SKM-1 (cell line): Measurements from ENCODE around the gene DNAJC30.
"Not testable (repeated sequence)": the region's sequence is repeated elsewhere in the genome, so short reads cannot be mapped to it uniquely, and the experiment has no call there.

Source experiments
- DNase-seq: peaks from one replicate; lab custom pipeline; 2025; ENCODE audit not compliant: unreplicated experiment; lab: John Stamatoyannopoulos, UW

DNAJC30 gene

DNA sequence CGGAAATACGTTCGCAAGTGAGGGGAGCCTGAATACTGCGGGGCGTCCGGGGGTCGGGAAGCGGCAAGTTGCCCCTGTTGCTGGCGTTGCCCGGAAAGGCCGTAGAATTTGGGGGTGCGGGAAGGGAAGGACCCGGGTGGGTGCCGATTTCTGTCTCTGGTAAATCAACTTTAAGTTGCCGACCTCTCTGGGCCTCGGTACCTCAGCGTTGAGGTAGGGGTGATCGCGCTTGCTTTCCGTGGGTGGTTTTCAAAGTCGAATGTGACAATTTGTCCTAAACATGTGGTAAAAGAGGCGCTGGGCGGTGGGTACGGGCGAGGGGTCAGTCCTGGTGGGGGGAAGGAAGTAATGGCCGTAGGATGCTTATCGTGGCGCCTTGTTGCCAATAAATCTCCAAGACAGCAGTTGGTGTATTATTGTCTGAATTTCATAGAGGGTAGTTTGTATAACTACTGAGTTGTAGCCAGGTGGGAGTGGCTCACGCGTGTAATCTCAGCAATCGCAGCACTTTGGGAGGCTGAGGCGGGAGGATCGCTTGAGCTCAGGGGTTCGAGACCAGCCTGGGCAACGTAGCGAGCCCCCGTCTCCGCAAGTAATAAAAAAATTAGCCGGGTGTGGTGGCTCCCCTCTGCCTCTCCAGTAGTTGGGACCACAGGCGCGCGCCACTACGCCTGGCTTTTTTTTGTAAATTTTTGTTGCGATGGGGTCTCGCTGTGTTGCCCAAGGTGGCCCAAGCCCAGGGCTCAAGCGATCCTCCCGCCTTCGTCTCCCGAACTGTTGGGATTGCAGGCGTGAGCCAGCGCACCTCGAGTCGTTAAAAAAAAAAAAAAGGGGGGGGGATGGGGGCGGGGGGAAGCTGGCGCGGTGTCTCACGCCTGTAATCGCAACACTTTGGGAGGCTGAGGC is 788 bp upstream of the DNAJC30 start:
- no peak for DNase-seq

DNA sequence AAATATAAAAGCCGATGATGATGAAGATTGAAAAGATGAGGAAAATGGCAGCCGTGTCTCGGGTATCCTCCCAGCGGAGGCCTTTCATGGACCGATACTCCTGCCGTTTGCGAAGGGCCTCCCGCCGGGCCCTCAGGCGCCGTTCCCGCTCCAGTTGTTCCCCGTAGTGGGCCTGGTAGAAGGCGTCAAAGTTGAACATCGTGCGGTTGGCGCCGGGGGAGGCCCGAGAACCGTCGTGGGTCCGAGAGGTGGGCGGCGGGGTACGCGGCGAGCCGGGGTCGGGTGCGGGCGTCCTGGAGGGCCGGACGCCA is 553 bp downstream of the DNAJC30 start:
- no peak for DNase-seq

DNA sequence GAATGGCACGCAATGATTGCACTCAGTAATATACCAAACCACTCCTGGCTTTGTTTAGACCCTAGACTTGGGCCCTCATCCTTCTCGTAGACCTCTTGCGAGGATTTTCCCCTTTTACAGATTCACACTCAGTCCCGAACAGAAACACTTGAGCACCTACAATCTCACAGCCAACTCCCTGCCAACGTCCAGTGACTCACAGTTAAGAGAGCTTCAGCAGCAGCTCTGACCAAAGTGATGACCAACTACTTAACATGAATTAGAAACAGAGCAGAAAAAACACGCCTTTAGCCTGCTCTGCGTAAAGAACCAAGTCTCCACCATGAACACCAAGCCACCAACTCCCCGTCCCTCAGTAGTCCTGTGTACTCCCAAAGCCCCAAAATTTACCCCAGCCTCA is 2.2 kb downstream of the DNAJC30 start:
- DNase-seq, result no peak

DNA sequence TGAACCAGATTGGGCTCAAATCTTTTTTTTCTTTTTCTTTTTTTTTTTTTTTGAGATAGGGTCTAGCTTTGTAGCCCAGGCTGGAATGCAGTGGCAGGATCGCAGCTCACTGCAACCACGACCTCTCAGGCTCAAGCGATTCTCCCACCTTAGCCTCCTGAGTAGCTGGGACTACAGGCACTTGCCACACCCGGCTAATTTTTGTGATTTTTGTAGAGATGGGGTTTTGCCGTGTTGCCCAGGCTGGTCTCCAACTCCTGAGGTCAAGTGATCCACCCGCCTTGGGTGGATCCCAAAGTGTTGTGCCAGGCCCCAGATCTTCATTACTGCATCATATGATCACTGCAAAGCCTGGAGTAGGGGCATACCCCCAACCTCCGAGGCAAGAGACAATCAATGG is 2.8 kb downstream of the DNAJC30 start:
- no peak for DNase-seq

DNA sequence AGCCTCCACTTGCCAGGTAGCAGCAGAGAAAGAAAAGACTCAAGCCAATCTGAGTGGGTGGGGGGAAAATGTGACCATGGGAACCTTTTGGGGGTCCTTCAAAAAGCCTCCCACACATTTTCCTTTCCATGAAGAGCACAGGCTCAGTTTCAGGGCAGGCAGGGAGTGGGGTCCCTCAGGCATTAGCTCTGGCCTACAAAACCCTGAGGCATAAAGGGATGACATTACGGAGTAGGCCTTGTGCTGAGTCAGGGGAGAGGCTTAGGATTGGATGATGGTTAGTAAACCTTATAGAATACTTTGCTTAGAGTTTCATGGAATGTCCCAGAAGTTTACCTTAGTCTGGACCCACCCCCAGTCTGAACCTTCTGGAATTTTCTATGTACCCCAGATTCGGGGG is 3.5 kb downstream of the DNAJC30 start:
- no peak for DNase-seq

DNA sequence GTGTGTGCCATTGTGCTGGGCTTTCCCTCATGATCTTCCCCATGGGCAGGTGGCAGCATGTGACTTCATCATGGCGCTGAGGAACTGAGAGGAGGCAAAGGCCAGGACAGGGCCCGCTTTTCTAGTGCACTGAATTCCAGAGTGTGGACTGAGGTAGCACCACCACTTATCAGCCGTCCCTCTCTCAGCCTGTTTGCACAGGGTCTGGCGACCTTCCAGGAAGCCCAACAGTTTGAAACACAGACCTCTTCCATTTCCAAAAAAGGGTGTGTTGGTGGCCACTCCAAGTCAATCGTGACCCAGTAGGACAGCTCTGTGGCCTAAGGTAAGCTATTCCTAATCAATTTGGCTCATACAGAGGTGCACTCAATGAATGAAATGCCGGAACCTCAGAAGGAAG is 4.4 kb downstream of the DNAJC30 start:
- no peak for DNase-seq

DNA sequence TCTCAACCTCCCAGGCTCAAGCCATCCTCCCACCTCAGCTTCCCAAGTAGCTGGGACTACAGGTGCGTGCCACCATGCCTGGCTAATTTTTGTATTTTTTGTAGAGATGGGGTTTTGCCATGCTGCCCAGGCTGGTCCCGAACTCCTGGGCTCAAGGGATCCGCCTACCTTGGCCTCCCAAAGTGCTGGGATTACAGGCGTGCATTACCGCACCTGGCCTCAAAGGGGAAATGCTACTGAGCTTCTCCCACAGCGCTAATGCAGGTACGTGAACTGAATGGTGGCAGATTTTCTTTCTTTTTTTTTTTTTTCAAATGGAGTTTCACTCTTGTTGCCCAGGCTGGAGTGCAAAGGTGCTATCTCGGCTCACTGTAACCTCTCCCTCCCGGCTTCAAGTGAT is 7.2 kb downstream of the DNAJC30 start:
- DNase-seq, result not testable (repeated sequence)

DNA sequence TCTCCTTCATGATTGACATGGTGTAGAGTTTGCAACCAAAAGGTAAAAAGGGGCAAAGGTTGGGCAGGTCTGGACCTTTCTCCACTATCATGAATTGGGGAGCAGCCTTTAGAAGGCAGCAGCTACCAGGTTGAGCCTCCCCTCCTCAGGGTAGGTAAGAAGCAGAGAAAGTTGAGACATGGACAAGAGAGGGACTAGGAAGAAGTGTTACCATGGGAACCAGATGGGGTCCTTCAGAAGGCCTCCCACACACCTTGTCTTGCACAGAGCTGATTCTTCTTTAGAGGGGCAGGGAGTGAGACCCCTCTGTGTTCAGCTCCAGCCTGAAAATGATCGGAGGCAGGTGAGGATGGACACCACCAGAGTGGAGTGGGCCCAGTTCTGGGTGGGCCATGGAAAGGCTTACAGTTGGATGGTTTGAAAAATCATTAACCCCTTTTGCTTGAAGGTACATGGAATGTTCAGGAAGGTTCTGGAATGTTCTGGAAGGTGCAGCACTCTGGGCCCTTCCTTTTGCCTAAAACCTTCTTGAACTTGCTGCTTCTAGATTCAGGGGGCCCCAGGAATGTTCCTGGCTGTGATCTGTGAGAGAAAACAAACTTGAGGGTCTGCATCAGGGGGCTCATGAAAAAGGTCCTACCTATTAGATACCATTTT is 8.7 kb downstream of the DNAJC30 start:
- no peak for DNase-seq

DNA sequence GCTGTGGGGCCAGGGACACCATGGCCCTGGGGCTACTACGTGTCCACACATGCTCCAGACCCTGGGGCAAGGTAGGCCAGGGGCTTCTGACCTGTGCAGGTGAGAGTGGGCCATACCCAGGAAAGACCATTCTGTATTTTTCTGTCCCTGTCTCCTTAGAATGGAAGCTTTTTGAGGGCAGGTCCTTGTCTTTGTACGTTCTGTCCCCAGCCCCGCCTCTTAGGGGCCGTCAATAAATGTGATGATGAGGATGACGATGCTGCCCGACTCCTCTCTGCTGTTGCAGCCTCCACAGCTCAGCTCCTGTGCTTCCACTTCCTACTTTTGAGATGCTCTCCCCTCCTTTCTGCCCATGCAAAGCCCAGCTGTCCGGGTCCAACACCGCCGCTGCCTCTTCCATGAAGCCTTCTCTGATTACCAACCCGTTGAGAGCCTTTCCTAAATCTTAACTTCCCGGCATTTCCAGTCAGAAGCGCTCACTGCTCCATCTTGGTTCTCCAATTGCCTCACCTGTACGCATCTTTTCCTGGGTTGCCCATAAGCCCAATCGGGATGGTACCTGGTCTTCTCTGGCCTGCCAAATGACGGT is 11.3 kb downstream of the DNAJC30 start:
- DNase-seq, result no peak

DNA sequence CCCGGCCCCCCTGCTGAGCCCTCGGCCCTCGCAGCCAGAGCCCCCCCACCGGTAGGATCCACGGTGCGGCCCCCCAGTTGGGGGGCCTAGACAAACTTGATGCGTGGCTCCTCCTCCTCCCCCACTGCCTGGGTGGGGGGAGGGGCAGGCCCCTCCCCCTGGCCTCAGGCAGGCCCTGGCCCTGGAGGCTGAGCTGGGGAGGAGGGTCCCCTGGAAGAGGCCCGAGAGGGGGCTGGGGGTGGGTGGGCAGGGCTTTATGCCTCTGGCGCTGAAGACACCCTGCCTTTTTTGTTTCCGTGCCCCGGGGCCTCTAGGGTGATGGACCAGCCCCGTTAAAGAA is 12.0 kb downstream of the DNAJC30 start:
- no peak for DNase-seq

DNA sequence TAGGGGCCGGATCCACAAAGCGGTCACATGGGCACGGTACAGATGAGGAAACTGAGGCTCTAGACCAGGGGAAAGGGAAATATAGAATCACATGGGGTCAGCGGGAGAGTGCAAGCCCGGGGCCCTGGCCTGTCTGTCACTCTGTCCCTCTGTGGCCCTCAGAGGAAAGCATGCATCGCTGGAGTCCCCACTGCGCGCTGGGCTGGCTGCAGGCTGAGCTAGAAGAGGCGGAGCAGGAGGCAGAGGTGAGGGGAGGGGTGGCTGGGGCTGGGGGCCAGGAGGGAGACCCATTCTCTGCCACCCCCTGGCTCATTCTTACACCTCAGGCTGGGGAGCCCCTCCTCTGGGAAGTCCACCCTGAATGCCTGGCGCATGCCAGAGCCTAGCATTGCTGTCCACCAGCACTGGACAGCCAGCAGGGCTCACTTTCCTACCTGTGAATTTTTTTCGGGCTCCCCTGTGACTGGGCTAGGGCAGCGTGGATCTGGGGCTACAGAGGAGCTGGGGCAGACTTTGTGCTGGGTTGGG is 13.3 kb downstream of the DNAJC30 start:
- DNase-seq, result no peak

DNA sequence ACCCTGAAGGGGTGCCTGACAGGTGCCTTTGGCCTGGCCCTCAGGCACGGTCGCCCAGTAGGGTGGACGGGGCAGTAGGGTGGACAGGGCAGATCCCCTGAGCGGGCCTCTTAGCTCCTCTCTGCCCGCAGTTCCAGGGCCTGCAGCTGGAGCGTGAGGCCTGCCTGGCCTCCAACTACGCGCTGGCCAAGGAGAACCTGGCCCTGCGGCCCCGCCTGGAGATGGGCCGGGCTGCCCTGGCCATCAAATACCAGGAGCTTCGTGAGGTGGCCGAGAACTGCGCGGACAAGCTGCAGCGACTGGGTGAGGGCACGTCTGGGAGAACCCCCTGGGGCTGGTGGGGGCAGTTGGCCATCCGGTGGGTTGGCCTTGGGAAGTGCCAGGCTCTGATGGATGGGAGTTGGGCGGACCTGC is 14.0 kb downstream of the DNAJC30 start:
- DNase-seq, result no peak

DNA sequence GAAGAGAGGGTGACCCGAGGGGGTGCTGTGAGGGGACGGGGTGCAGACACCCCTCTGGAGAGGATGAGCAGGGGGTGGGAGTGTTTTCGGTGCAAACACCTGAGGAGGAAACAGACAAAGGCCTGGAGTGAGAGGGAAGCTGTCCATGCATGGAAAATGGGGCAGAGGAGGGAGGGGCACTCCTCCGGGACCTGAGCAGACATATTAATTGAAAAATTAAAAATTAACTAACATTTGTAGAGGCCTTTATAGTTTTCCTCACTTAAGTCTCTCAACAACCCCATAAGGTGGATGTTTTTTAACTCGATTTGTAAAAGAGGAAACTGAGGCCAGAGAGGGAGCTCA is 14.4 kb downstream of the DNAJC30 start:
- no peak for DNase-seq

DNA sequence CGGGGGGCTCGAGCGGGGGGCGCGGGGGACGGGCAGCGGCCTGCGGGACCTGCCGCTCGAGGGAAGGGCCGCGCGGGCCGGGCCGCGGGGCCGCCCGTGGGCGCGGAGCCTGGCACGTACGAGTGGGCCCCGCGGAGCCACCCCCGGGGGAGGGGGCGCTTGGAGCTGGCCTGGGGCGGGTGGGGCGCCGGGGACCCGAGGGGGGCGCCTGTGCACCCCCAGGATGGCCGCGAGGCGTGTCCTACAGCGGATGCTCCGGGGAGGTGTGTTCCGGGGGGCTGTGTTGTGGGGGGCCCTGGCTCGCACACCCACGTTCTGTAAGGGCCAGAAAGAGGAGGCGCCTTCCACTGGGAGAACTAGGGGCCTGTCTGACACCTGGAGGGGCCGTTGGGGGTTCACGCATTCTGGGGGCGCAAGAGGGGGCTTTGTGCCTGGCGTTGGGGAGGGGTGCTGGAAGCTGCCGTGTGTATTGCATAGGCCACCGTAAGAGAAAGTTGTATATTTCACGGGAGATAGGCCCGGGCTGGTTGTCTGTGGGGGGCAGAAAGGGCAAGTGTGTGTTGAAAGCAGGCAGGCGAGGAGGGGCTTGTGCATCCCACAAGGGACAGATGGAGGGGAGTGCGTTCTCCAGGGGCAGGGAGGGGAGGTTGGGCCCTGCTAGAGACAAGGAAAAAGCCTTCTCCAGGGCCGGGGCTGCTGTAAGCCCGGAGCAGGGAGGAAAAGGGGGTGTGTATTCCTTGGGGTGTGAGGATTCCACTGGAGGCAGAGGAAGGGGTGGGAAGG is 15.0 kb downstream of the DNAJC30 start:
- DNase-seq, result no peak

DNA sequence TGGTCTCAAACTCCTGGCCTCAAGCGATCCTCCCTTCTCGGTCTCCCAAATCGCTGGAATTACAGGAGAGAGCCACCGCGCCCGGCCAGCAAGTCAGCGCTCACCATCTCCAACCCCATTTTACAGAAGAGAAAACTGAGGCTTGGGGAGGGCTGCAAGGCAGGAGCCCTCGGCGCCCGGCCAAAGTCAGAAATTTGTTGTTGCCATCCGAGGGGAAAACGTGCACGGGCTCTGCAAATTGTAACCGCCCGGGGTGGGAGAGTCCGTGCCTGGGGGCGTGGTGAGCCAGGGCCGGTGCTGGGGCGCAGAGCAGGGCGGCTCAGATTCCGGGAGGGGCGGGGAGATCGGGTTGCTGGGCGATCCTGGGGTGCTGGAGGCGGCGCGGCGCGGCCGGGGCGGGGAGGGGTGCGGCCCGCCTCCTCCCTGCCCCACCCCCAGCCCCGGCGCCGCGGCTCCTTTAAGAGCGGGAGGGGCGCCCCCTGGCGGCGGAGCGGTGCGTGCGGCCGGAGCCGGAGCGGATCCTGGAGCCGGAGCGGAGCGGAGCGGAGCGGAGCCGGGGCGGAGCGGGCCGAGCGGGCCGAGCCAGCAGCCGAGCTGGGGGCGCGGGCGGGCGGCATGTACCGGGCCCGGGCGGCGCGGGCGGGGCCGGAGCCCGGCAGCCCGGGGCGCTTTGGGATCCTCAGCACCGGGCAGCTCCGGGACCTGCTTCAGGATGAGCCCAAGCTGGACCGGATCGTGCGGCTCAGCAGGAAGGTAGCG is 15.7 kb downstream of the DNAJC30 start, which contains the start of gene VPS37D:
Gene VPS37D, plus strand, starts transcription at position 488 of the 759 bp plus-strand sequence. Its CDS starts 128 bp downstream, at position 616.
- peak; percentile 80 for DNase-seq

DNA sequence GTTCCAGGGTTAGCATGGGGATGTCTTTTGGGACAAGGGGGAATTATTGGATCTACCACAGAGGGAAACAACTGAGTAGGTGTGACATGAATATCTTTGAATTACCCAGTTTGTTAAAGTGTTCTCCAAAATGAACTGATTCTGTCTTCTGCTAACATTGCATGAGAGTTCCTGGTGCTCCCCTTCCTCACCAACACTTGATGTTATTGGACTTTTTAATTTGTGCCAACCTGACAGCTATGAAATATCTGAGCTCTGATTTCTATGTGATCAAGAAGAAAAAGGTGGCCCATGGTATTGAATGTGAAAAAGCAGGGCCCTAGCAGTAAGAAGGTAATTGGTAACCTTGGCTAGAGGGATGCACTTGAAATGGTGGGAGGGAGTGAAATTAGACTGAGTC is 20.2 kb downstream of the DNAJC30 start:
- no peak for DNase-seq

DNA sequence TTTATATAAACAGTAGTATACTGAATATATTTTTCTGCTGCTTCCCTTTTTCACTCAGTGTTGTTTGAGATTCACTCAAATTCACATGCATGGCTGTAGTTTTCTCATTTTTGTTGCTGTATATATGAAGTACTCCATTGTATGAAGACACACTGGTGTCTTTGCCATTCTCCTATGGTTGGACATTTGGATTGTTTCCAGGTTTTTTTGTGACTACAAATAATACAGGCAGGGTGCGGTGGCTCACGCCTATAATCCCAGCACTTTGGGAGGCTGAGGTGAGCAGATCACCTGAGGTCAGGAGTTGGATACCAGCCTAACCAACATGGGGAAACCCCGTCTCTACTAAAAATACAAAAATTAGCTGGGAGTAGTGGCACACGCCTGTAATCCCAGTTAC is 22.7 kb downstream of the DNAJC30 start:
- not testable (repeated sequence) for DNase-seq

DNA sequence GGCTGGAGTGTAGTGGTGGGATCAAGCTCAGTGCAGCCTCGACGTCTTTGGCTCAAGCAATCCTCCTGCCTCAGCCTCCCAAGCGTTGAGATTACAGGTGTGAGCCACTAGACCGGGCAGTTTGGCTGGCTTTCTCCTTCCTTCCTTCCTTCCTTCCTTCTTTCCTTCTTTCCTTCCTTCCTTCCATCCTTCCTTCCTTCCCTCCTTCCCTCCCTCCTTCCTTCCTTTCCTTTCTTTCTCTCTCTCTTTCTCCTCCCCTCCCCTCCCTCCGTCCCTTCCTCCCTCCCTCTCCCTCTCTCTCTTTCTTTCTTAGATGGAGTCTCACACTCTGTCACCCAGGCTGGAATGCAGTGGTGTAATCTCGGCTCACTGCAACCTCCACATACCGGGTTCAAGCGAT is 23.3 kb downstream of the DNAJC30 start:
- DNase-seq, result no peak

DNA sequence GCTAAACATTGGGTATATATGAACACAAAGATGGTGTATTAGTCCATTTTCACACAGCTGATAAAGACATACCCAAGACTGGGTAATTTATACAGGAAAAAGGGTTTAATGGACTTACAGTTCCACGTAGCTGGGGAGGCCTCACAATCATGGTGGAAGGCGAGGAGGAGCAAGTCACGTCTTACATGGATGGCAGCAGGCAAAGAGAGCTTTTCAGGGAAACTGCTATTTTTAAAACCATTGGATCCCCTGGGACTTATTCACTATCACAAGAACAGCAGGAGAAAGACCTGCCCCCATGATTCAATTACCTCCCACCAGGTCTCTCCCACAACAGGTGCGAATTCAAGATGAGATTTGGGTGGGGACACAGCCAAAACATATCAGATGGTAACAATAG is 27.9 kb downstream of the DNAJC30 start:
- not testable (repeated sequence) for DNase-seq

DNA sequence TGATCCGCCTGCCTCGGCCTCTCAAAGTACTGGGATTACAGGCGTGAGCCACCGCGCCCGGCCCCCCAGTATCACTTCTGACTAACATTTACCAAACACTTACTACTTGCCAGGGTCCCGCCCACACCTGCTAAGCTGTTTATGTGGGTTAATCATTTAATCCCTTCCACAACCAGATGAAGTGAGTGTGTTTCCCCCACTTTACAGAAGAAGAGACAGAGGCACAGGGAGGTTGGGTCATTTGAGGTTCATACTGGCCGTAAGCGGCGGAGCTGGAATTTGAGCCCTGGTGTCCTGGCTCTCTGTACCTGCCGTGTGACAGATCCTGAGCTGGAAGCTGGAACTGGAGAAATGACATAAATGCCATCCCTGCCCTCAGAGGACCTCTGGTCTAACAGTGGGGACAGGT is 30.7 kb downstream of the DNAJC30 start:
- no peak for DNase-seq

DNA sequence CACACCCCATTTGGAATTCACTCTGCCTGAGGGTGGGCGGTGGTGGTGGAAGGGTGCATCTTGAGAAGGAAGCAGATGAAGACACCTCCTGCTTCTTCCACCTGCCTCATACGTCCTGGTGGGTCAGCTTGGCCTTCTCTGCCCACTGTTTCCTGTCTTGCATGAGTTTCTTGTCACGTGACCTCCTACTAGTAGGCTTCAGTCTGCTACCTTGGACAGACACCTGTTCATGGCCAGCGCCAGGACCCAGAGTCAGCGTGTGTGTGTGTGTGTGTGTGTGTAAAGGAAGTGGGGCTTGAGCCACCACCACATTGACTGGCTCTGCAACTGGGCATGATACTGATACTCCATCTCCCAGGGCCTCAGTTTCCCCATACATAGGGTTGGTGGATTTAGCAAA is 32.7 kb downstream of the DNAJC30 start:
- DNase-seq, result no peak
